HepG2 (cell line): Measurements from ENCODE around the gene SNAI1. TPM values are rescaled to one million over a fixed set of nuclear protein-coding genes. Genes with fewer than 3 reads are reported as not detected.

ENCODE experiments used
- ATAC-seq: fragments of 200-7000 bp; cut with Tn5 transposase; 3 replicates; pipeline ENCODE4 v1.9.1; 2020; ENCODE audit warnings: mild to moderate bottlenecking, moderate library complexity
- BruUV-seq: library from RNA; stranded (reverse); fragments of 400-500 nt; replicated peaks from 2 replicates; lab custom pipeline; 2021; lab: Mats Ljungman, UMichigan
- CTCF ChIA-PET: fragments of 300-600 bp; formaldehyde crosslinking; extraction: SDS; loops from one replicate; lab custom pipeline; 2021; ENCODE audit warnings: low total read pairs, inconsistent platforms, low intra/inter-chr PET ratio; lab: Yijun Ruan, JAX
- POLR2A ChIA-PET: fragments of 350-600 bp; sonication (Branson Sonifier 250); formaldehyde crosslinking; loops from one replicate; lab custom pipeline; 2020; ENCODE audit warnings: antibody characterized with exemption, inconsistent platforms; lab: Yijun Ruan, JAX
- DNase-seq: peaks from one replicate; pipeline ENCODE4 v3.0.0-alpha.2; 2015; ENCODE audit warnings: low spot score
- FAIRE-seq: peaks from 3 replicates; lab custom pipeline; 2011; peaks lifted over from hg19 to GRCh38; lab: Jason Lieb, UNC
- H2AFZ ChIP-seq: one replicate; pipeline ENCODE4 v1.6.1; 2011; ENCODE audit warnings: low read length, inconsistent platforms
- H3K27ac ChIP-seq: fragments of 300-600 bp; 3 replicates; pipeline ENCODE4 v1.8.0; 2011; ENCODE audit warnings: mixed run types, mild to moderate bottlenecking, mixed read lengths, low read length, inconsistent platforms; ENCODE audit not compliant: insufficient read depth; ENCODE audit errors: extremely low read length
- H3K27me3 ChIP-seq, 2 experiments: fragments of 200-600 bp in 1 of 2; 2 replicates in 1 of 2; 3 replicates in 1 of 2; pipeline versions ENCODE4 v1.6.0 to v1.8.0; 2011; ENCODE audit warnings: low read length in 2 of 2, mild to moderate bottlenecking in 2 of 2, moderate library complexity in 2 of 2, inconsistent platforms in 1 of 2; ENCODE audit not compliant: insufficient read depth in 2 of 2, control insufficient read depth in 1 of 2
- H3K36me3 ChIP-seq, 2 experiments: fragments of 200-600 bp in 1 of 2; replicated peaks in 1 of 2; 2 replicates in 1 of 2; 3 replicates in 1 of 2; pipeline versions ENCODE4 v1.5.1 to v1.8.0; 2011; ENCODE audit warnings: low read length in 2 of 2, inconsistent platforms in 1 of 2; ENCODE audit not compliant: insufficient read depth in 2 of 2, control insufficient read depth in 1 of 2
- H3K4me1 ChIP-seq: 2 replicates; pipeline ENCODE4 v1.5.1; 2012; ENCODE audit warnings: low read length, inconsistent platforms; ENCODE audit not compliant: insufficient read depth
- H3K4me2 ChIP-seq: 2 replicates; pipeline ENCODE4 v1.6.0; 2011; ENCODE audit warnings: low read depth, low read length, inconsistent platforms
- H3K4me3 ChIP-seq, 3 experiments: fragments of 200-600 bp in 1 of 3; sonication (generic), shearing (Covaris generic) in 1 of 3; replicated peaks in 1 of 3; 2 replicates each; pipeline ENCODE4 v1.5.1; 2011 to 2016; ENCODE audit warnings: low read length in 3 of 3, inconsistent platforms in 2 of 3, low read depth in 2 of 3, mild to moderate bottlenecking in 2 of 3, control low read depth in 1 of 3, mixed read lengths in 1 of 3; ENCODE audit not compliant: insufficient read depth in 1 of 3
- H3K79me2 ChIP-seq: one replicate; pipeline ENCODE4 v1.6.1; 2011; ENCODE audit warnings: low read length, inconsistent platforms; ENCODE audit not compliant: insufficient read depth
- H3K9ac ChIP-seq: 2 replicates; pipeline ENCODE4 v1.6.0; 2011; ENCODE audit warnings: mild to moderate bottlenecking, low read depth, low read length, inconsistent platforms; ENCODE audit not compliant: insufficient read depth
- H3K9me3 ChIP-seq: 2 replicates; pipeline ENCODE4 v1.5.1; 2012; ENCODE audit warnings: mild to moderate bottlenecking, low read length
- H4K20me1 ChIP-seq: 2 replicates; pipeline ENCODE4 v1.6.0; 2011; ENCODE audit warnings: inconsistent platforms, mild to moderate bottlenecking, low read length, moderate library complexity; ENCODE audit not compliant: insufficient read depth
- ATF7 ChIP-seq, 2 experiments: fragments of 450-650 bp in 1 of 2; sonication (generic) in 1 of 2; formaldehyde crosslinking in 1 of 2; IDR thresholded peaks; 2 replicates each; pipeline versions ENCODE4 v1.4.0 to v1.6.1; 2016 to 2020; ENCODE audit warnings: antibody characterized with exemption in 1 of 2, mild to moderate bottlenecking in 1 of 2, missing genetic modification reagents in 1 of 2
- HOXD1 ChIP-seq: sonication (generic); formaldehyde crosslinking; IDR thresholded peaks from 2 replicates; pipeline ENCODE4 v1.5.0; 2020; ENCODE audit warnings: missing genetic modification reagents
- MYC ChIP-seq: sonication (generic); formaldehyde crosslinking; IDR thresholded peaks from 2 replicates; pipeline ENCODE4 v1.9.0; 2021; ENCODE audit warnings: missing genetic modification reagents, borderline replicate concordance
- SCMH1 ChIP-seq: sonication (generic); formaldehyde crosslinking; IDR thresholded peaks from 2 replicates; pipeline ENCODE4 v1.9.0; 2021; ENCODE audit warnings: missing genetic modification reagents, mild to moderate bottlenecking, borderline replicate concordance
- SRSF1 ChIP-seq: fragments of 200-400 bp; formaldehyde crosslinking; optimal IDR thresholded peaks from 2 replicates; pipeline ENCODE3; 2017; ENCODE audit warnings: mild to moderate bottlenecking, low read depth, low read length, moderate library complexity
- ZNF687 ChIP-seq: sonication (generic); formaldehyde crosslinking; IDR thresholded peaks from 2 replicates; pipeline ENCODE4 v1.5.1; 2020; ENCODE audit warnings: mild to moderate bottlenecking, missing genetic modification reagents, moderate library complexity
- whole genome bisulfite sequencing: methylation state at CpG from one replicate; pipeline ENCODE4 v1.1.6; 2017; ENCODE audit warnings: low lambda C conversion rate; 5-methylcytosine and 5-hydroxymethylcytosine counted together
- in situ Hi-C: cut with HindIII; loops from 2 replicates; pipeline ENCODE4 v1.10.0; 2017; ENCODE audit warnings: low pct_unique_long_range_greater_than_20kb; ENCODE audit not compliant: extremely low pct_ligation_motif_present
- intact Hi-C: fragments of 100-400 bp; cut with micrococcal nuclease; formaldehyde crosslinking; loops from one replicate; pipeline ENCODE4 v1.10.0; 2022; ENCODE audit not compliant: unreplicated experiment
- polyA plus RNA-seq, 8 experiments: library from polyadenylated mRNA; depleted of rRNA in 3 of 8; stranded (reverse) in 7 of 8; unstranded in 1 of 8; fragments of >200 nt; fragmentation: Illumina TruSeq in 4 of 8; extraction: Trizol in 4 of 8; gene quantifications; 2 replicates each; pipeline versions ENCODE4 v1.2.1 to v1.2.3, GENCODE V29; 2011 to 2016; ENCODE audit warnings: low read depth in 4 of 8, missing spikeins in 1 of 8, mixed read lengths in 1 of 8; ENCODE audit not compliant: insufficient read depth in 1 of 8
- total RNA-seq, 5 experiments: library from RNA; depleted of rRNA; stranded (reverse); fragments of >200 nt; fragmentation: Illumina TruSeq; extraction: Trizol; gene quantifications; 2 replicates each; pipeline ENCODE4 v1.2.3, GENCODE V29; 2016; ENCODE audit warnings: low read depth in 1 of 5

SNAI1 gene
- total and polyA plus RNA-seq, 2 of the 13 experiments (the other 11 are each of a cell fraction or from before 2014, with no cell fraction given), result 1.3 to 1.4 TPM

DNA sequence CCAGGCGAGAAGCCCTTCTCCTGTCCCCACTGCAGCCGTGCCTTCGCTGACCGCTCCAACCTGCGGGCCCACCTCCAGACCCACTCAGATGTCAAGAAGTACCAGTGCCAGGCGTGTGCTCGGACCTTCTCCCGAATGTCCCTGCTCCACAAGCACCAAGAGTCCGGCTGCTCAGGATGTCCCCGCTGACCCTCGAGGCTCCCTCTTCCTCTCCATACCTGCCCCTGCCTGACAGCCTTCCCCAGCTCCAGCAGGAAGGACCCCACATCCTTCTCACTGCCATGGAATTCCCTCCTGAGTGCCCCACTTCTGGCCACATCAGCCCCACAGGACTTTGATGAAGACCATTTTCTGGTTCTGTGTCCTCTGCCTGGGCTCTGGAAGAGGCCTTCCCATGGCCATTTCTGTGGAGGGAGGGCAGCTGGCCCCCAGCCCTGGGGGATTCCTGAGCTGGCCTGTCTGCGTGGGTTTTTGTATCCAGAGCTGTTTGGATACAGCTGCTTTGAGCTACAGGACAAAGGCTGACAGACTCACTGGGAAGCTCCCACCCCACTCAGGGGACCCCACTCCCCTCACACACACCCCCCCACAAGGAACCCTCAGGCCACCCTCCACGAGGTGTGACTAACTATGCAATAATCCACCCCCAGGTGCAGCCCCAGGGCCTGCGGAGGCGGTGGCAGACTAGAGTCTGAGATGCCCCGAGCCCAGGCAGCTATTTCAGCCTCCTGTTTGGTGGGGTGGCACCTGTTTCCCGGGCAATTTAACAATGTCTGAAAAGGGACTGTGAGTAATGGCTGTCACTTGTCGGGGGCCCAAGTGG is 5.3 kb downstream of the SNAI1 start:
- CTCF ChIA-PET, result no interaction called here
- in situ Hi-C loops, result no loop called here
- intact Hi-C loops, result no loop called here
- H3K4me3 ChIP-seq, result no peak overlapping the region
- no peak for DNase-seq
- H4K20me1 ChIP-seq, result no peaks in the 10 kb centered on the region
- H2AFZ ChIP-seq, result no peak overlapping the region
- no peak for ATAC-seq
- no peaks in the 10 kb centered on the region; a peak in 2 of 5 replicates for H3K36me3 ChIP-seq
- H3K79me2 ChIP-seq, result no peaks in the 10 kb centered on the region
- POLR2A ChIA-PET, result interaction anchor here (0.8 to 0.9 kb wide), 3 partner anchors 13 to 128 kb away, joined by 3 read pairs; partner anchors contain the start of gene RNF114
- H3K9me3 ChIP-seq, result no peaks in the 10 kb centered on the region
- no peak overlapping the region for H3K9ac ChIP-seq
- FAIRE-seq, result no peak
- TF ChIP-seq HOXD1 (CRISPR knock-in tag), result no peak
- no peak for TF ChIP-seq SCMH1 (CRISPR knock-in tag)
- no peak overlapping the region for H3K4me2 ChIP-seq
- BruUV-seq, result no TSS peak
- peaks cover 4 to 16% of the 10 kb centered on the region in 2 experiments; a peak in 3 of 5 replicates for H3K27me3 ChIP-seq
- 86% methylated on average over 18 of the region's 18 CpGs for whole genome bisulfite sequencing
- H3K27ac ChIP-seq, result no peak overlapping the region
- peaks cover 61% of the 10 kb centered on the region for H3K4me1 ChIP-seq

- DNase-seq (no peak), ATAC-seq (peak; percentile 5; the same call in 2 of the 3 replicates), FAIRE-seq (no peak)
- Histone ChIP-seq H3K9me3 (no peaks in the 10 kb centered on the region), H4K20me1 (no peaks in the 10 kb centered on the region), H3K9ac (0 out of 2 replicates have a peak overlapping the region, but pooled peaks have one; percentile 2), H3K36me3 (no peaks in the 10 kb centered on the region; a peak in 2 of 5 replicates), H3K4me3 (peak overlapping the region in 1 of 3 experiments; percentile 8; a peak in 2 of 6 replicates), H3K79me2 (no peaks in the 10 kb centered on the region), H3K4me1 (peaks cover 53% of the 10 kb centered on the region), H2AFZ (no peak overlapping the region), H3K27ac (no peak overlapping the region), H3K4me2 (peak overlapping the region; percentile 61), H3K27me3 (peaks cover 7 to 21% of the 10 kb centered on the region in 2 experiments; a peak in 4 of 5 replicates)
- 50% methylated on average over 21 of the region's 22 CpGs for WGBS
- BruUV-seq, result no TSS peak
- intact Hi-C loops, result no loop called here
- in situ Hi-C loops, result no loop called here
- CTCF ChIA-PET, result no interaction called here
- POLR2A ChIA-PET, result interaction anchor here (0.9 to 1.5 kb wide), 4 partner anchors 10 to 82 kb away, joined by 3 to 4 read pairs (median 4); no protein-coding TSS in a partner anchor
- no peak for TF ChIP-seq MYC (CRISPR knock-in tag)
- peak; percentile 40; the same call in 1 of the 2 replicates for TF ChIP-seq ZNF687
- peak; percentile 53 for TF ChIP-seq SRSF1
- TF ChIP-seq ATF7 (IDR thresholded peaks at IDR 0.05), result no peak
- 0 out of 2 replicates have a peak, but pooled peaks have one; percentile 38 for TF ChIP-seq ATF7 (CRISPR knock-in tag; IDR thresholded peaks at IDR 0.05)
Observed at GRCh38 chr20:49989234-49990065, 6.7 kb downstream of the SNAI1 start.
